ENCODE measurements around the gene SAMD5.

GRCh38 chr6:147617366-147617765 is 108.9 kb downstream of the SAMD5 start:
- no peak for TF ChIP-seq CTCF (IDR thresholded peaks at IDR 0.05)
- TF ChIP-seq POLR2A (IDR thresholded peaks at IDR 0.05): no peak
